A673 (cell line): ENCODE data around the gene MYO1D.

ENCODE experiments used
- CTCF ChIP-seq: fragments of 300-800, 200-600 bp; sonication (generic); conservative IDR thresholded peaks from 2 replicates; pipeline ENCODE4 v1.5.1; 2017; ENCODE audit warnings: low read depth, mild to moderate bottlenecking, antibody characterized with exemption, low read length, moderate library complexity, mixed read lengths
- EZH2 ChIP-seq: fragments of 200-600 bp; sonication (generic); IDR thresholded peaks from 2 replicates; pipeline ENCODE4 v1.6.1; 2017; ENCODE audit warnings: borderline replicate concordance, low read depth, mild to moderate bottlenecking, mixed read lengths, antibody characterized with exemption, low read length; ENCODE audit not compliant: poor library complexity, severe bottlenecking

GRCh38 chr17:32517982-32518381 is 358.9 kb downstream of the MYO1D start:
- no peak for TF ChIP-seq CTCF
- TF ChIP-seq EZH2 = no peak
